Hippocampal formation (tissue), 2 donors: ENCODE results near the gene SPHKAP.
A peak's percentile ranks its signal among the peaks of the same experiment; 100 is the strongest.
"Not testable (repeated sequence)": the region's sequence is repeated elsewhere in the genome, so short reads cannot be mapped to it uniquely, and the experiment has no call there.

ENCODE experiments used
- DNase-seq, 2 donors: peaks; one replicate each; lab custom pipeline; 2025; lab: John Stamatoyannopoulos, UW

Gene SPHKAP

GRCh38 chr2:228181098-228182019 lies at the start of gene SPHKAP:
TSS of gene SPHKAP (minus strand) at chr2:228181687. CDS start at chr2:228181598, 89 bp downstream.
- DNase-seq, result peak in 1 of 2 donors; percentile 4

GRCh38 chr2:228227466-228227865 lies 46.0 kb upstream of the SPHKAP start:
- DNase-seq, result no peak

- DNase-seq, result no peak
Measured at GRCh38 chr2:228224410-228224809, 42.9 kb upstream of the SPHKAP start.

- DNase-seq, result not testable (repeated sequence)
Measured at GRCh38 chr2:228218593-228218992, 37.1 kb upstream of the SPHKAP start.

- DNase-seq, result no peak
Measured at GRCh38 chr2:228197504-228197903, 16.0 kb upstream of the SPHKAP start.

GRCh38 chr2:228180181-228181097 lies 1.0 kb downstream of the SPHKAP start:
- DNase-seq, result peak in 1 of 2 donors; percentile 5

GRCh38 chr2:228167290-228167689 lies 14.2 kb downstream of the SPHKAP start:
- no peak for DNase-seq

- DNase-seq, result no peak
Measured at GRCh38 chr2:228164718-228165117, 16.8 kb downstream of the SPHKAP start.

- DNase-seq, result no peak
Measured at GRCh38 chr2:228157841-228158240, 23.6 kb downstream of the SPHKAP start.

GRCh38 chr2:228144961-228145360 lies 36.5 kb downstream of the SPHKAP start:
- no peak for DNase-seq

GRCh38 chr2:228140934-228141528 lies 40.5 kb downstream of the SPHKAP start:
- no peak for DNase-seq

GRCh38 chr2:228136027-228136426 lies 45.5 kb downstream of the SPHKAP start:
- no peak for DNase-seq

GRCh38 chr2:228135300-228135699 lies 46.2 kb downstream of the SPHKAP start:
- no peak for DNase-seq

GRCh38 chr2:228131833-228132232 lies 49.7 kb downstream of the SPHKAP start:
- no peak for DNase-seq

GRCh38 chr2:228126401-228126800 lies 55.1 kb downstream of the SPHKAP start:
- no peak for DNase-seq

- DNase-seq, result no peak
Measured at GRCh38 chr2:228118940-228119339, 62.5 kb downstream of the SPHKAP start.

GRCh38 chr2:228107846-228108245 lies 73.6 kb downstream of the SPHKAP start:
- DNase-seq, result no peak

- no peak for DNase-seq
Measured at GRCh38 chr2:228105526-228106250, 75.8 kb downstream of the SPHKAP start.

- DNase-seq, result no peak
Measured at GRCh38 chr2:228104215-228104614, 77.3 kb downstream of the SPHKAP start.

- DNase-seq, result no peak
Measured at GRCh38 chr2:228103379-228103778, 78.1 kb downstream of the SPHKAP start.

- no peak for DNase-seq
Measured at GRCh38 chr2:228102949-228103348, 78.5 kb downstream of the SPHKAP start.
